ENCODE results near the gene QRFPR.

DNA sequence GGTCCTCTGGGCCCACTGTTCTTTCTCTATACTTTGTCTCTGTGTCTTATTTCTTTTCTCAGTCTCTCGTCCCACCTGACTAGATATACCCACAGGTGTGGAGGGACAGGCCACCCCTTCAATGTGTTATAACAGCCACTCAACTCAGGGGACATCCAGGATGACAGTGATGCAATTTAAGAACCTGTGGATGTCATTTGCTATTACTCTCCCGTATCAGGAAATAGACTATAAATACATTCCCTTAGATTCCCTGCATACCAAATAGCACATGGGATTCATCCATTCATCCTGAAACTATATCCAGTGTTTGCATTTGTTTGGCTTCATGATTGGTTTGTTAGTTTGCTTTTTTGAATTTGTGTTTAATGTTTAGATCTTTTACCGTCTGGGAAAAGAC, 16.6 kb upstream of the QRFPR start:
- no peak for TF ChIP-seq POLR2A (IDR thresholded peaks at IDR 0.05)
- TF ChIP-seq, protein P1, sequence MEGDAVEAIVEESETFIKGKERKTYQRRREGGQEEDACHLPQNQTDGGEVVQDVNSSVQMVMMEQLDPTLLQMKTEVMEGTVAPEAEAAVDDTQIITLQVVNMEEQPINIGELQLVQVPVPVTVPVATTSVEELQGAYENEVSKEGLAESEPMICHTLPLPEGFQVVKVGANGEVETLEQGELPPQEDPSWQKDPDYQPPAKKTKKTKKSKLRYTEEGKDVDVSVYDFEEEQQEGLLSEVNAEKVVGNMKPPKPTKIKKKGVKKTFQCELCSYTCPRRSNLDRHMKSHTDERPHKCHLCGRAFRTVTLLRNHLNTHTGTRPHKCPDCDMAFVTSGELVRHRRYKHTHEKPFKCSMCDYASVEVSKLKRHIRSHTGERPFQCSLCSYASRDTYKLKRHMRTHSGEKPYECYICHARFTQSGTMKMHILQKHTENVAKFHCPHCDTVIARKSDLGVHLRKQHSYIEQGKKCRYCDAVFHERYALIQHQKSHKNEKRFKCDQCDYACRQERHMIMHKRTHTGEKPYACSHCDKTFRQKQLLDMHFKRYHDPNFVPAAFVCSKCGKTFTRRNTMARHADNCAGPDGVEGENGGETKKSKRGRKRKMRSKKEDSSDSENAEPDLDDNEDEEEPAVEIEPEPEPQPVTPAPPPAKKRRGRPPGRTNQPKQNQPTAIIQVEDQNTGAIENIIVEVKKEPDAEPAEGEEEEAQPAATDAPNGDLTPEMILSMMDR (IDR thresholded peaks at IDR 0.05), result no peak
